NCI-H460 (cell line): ENCODE data around the gene ZBTB7A. TPM values are rescaled to one million over a fixed set of nuclear protein-coding genes. Genes with fewer than 3 reads are reported as not detected.

Source experiments
- DNase-seq: peaks from one replicate; pipeline ENCODE4 v3.0.0-alpha.2; 2016; ENCODE audit warnings: low read depth; ENCODE audit errors: extremely low read depth
- polyA plus RNA-seq: library from polyadenylated mRNA; depleted of rRNA; stranded (reverse); fragments of >200 nt; gene quantifications from 2 replicates; pipeline ENCODE4 v1.2.3, GENCODE V29; 2014; cell fraction: nucleus; rRNA removed
- total RNA-seq: library from RNA; depleted of rRNA; stranded (reverse); fragments of >200 nt; shearing (Covaris generic); gene quantifications from 2 replicates; pipeline ENCODE4 v1.2.3, GENCODE V29; 2014; rRNA removed

The ZBTB7A gene
- total RNA-seq = 12.2 and 14.1 TPM in 2 replicates
- polyA plus RNA-seq = 16.2 and 25.2 TPM in 2 replicates

GRCh38 chr19:4066682-4067395, at the start of gene ZBTB7A:
TSS of gene ZBTB7A (minus strand) at chr19:4066899. CDS start at chr19:4055232, 11,667 bp downstream.
- DNase-seq = no peak

- no peak for DNase-seq
Measured at GRCh38 chr19:4115818-4116385, 49.2 kb upstream of the ZBTB7A start.

GRCh38 chr19:4115050-4115817, 48.5 kb upstream of the ZBTB7A start:
- DNase-seq = no peak

- DNase-seq = no peak
Measured at GRCh38 chr19:4114181-4114580, 47.5 kb upstream of the ZBTB7A start.

GRCh38 chr19:4113398-4114088, 46.8 kb upstream of the ZBTB7A start:
- DNase-seq = no peak

- DNase-seq = no peak
Measured at GRCh38 chr19:4112367-4112766, 45.7 kb upstream of the ZBTB7A start.

- DNase-seq = no peak
Measured at GRCh38 chr19:4109626-4109945, 42.9 kb upstream of the ZBTB7A start.

- no peak for DNase-seq
Measured at GRCh38 chr19:4108767-4109625, 42.3 kb upstream of the ZBTB7A start.

GRCh38 chr19:4103080-4103433, 36.4 kb upstream of the ZBTB7A start:
- DNase-seq = no peak

- DNase-seq = no peak
Measured at GRCh38 chr19:4102339-4103079, 35.8 kb upstream of the ZBTB7A start.

GRCh38 chr19:4101496-4101770, 34.7 kb upstream of the ZBTB7A start:
- no peak for DNase-seq

GRCh38 chr19:4100647-4101495, 34.2 kb upstream of the ZBTB7A start:
- no peak for DNase-seq

GRCh38 chr19:4099041-4099764, 32.5 kb upstream of the ZBTB7A start:
- DNase-seq = no peak

GRCh38 chr19:4098493-4098892, 31.8 kb upstream of the ZBTB7A start:
- no peak for DNase-seq

GRCh38 chr19:4097501-4097900, 30.8 kb upstream of the ZBTB7A start:
- no peak for DNase-seq

- no peak for DNase-seq
Measured at GRCh38 chr19:4096049-4096892, 29.6 kb upstream of the ZBTB7A start.

- no peak for DNase-seq
Measured at GRCh38 chr19:4095488-4095844, 28.8 kb upstream of the ZBTB7A start.
